ENCODE measurements around the gene FRMD4A. TPM values are rescaled to one million over a fixed set of nuclear protein-coding genes. Genes with fewer than 3 reads are reported as not detected.

Gene FRMD4A
- total RNA-seq, 1 donor from 2014 or later, result 0.64 TPM

- H3K4me3 Mint-ChIP-seq, result no peak overlapping the region
- no peak for ATAC-seq (ENCODE audit: low read depth)
- no peak for TF ChIP-seq CTCF (IDR thresholded peaks at IDR 0.05)
- no peaks in the 10 kb centered on the region for H3K36me3 Mint-ChIP-seq (ENCODE audit: low read depth)
- intact Hi-C loops (cut with micrococcal nuclease), result no loop called here
- ChIA-PET POLR2A (no interaction called here), CTCF (no interaction called here)
- peaks cover 2% of the 10 kb centered on the region for H3K27me3 Mint-ChIP-seq
- H3K4me1 Mint-ChIP-seq, result no peaks in the 10 kb centered on the region
- no peak for DNase-seq
- no peak overlapping the region for H3K27ac Mint-ChIP-seq
- no peaks in the 10 kb centered on the region for H3K9me3 Mint-ChIP-seq
These were observed 632.5 kb downstream of the FRMD4A start for GRCh38 chr10:13698217-13698616.

- no peak for TF ChIP-seq CTCF (IDR thresholded peaks at IDR 0.05)
- DNase-seq (no peak), ATAC-seq (ENCODE audit: low read depth) (no peak)
- Mint-ChIP-seq H3K36me3 (ENCODE audit: low read depth) (no peaks in the 10 kb centered on the region), H3K4me1 (no peaks in the 10 kb centered on the region), H3K4me3 (no peak overlapping the region), H3K9me3 (no peaks in the 10 kb centered on the region), H3K27ac (no peak overlapping the region), H3K27me3 (peaks cover 2% of the 10 kb centered on the region)
- CTCF ChIA-PET, result no interaction called here
- POLR2A ChIA-PET, result no interaction called here
- intact Hi-C loops (cut with micrococcal nuclease), result no loop called here
These were observed 634.7 kb downstream of the FRMD4A start for GRCh38 chr10:13696071-13696470.

GRCh38 chr10:13695588-13695987 is 635.1 kb downstream of the FRMD4A start:
- H3K4me3 Mint-ChIP-seq, result no peak overlapping the region
- H3K36me3 Mint-ChIP-seq (ENCODE audit: low read depth), result no peaks in the 10 kb centered on the region
- H3K9me3 Mint-ChIP-seq, result no peaks in the 10 kb centered on the region
- ATAC-seq (ENCODE audit: low read depth) (no peak), DNase-seq (no peak)
- ChIA-PET CTCF (no interaction called here), POLR2A (no interaction called here)
- H3K4me1 Mint-ChIP-seq, result peaks cover 2% of the 10 kb centered on the region
- intact Hi-C loops (cut with micrococcal nuclease), result no loop called here
- H3K27me3 Mint-ChIP-seq, result peaks cover 2% of the 10 kb centered on the region
- no peak for TF ChIP-seq CTCF (IDR thresholded peaks at IDR 0.05)
- no peak overlapping the region for H3K27ac Mint-ChIP-seq

- intact Hi-C loops (cut with micrococcal nuclease), result no loop called here
- ATAC-seq (ENCODE audit: low read depth), result no peak
- POLR2A ChIA-PET, result interaction anchor here (0.7 kb wide), 1 partner anchor 94 kb away, joined by 3 read pairs; no protein-coding TSS in a partner anchor
These were observed 636.7 kb downstream of the FRMD4A start for GRCh38 chr10:13693783-13694700.

More at GRCh38 chr10:13693783-13694700, 636.7 kb downstream of the FRMD4A start:
- Mint-ChIP-seq H3K27me3 (peaks cover 2% of the 10 kb centered on the region), H3K4me1 (peaks cover 2% of the 10 kb centered on the region), H3K9me3 (no peaks in the 10 kb centered on the region), H3K36me3 (ENCODE audit: low read depth) (no peaks in the 10 kb centered on the region), H3K4me3 (no peak overlapping the region), H3K27ac (no peak overlapping the region)
- CTCF ChIA-PET, result no interaction called here
- DNase-seq, result no peak
- TF ChIP-seq CTCF (IDR thresholded peaks at IDR 0.05), result no peak

All from activated B cell treated with CpG ODN at 0.5 μM for 24 hours (primary cell).